NT2/D1 (cell line): ENCODE results near the gene MCF2L.

Experiments
- SUZ12 ChIP-seq: IDR thresholded peaks from 2 replicates; pipeline ENCODE4 v1.6.1; 2011; ENCODE audit not compliant: insufficient read length, insufficient read depth; ENCODE audit errors: extremely low read depth
- YY1 ChIP-seq: IDR thresholded peaks from 2 replicates; pipeline ENCODE4 v1.6.1; 2011; ENCODE audit not compliant: insufficient read length, insufficient read depth
- ZNF274 ChIP-seq: IDR thresholded peaks from 2 replicates; pipeline ENCODE4 v1.6.1; 2011; ENCODE audit warnings: mild to moderate bottlenecking, low read depth, low read length

DNA sequence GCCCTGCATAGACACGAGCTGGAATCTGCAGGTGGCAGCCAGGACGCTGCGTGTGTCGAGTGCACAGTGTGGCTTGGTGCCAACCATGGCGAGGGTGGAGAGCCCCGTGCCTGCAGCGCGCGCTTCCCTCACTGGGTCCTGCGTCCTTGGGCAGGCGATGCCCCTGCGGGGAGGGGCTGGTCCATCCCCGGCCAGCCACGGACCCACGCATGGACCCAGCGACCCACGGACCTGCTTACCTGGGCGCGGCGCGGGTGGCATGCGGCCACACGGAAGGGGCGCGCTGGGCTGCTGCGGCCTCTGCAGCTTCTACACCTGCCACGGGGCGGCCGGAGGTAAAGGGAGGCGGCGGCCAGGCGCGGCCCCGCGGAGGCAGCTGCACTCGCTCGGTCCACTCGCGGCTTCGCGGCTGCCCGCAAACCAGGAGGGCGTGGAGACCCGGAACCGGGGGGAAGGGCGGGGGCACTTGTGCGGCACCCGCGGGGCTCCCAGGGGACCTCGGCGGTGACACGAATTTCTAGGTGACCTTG lies 569 bp upstream of the MCF2L start:
- TF ChIP-seq ZNF274 (no peak), SUZ12 (no peak), YY1 (no peak)
